Suprapubic skin (tissue), 4 donors: ENCODE results near the gene CPN2. TPM values are rescaled to one million over a fixed set of nuclear protein-coding genes. Genes with fewer than 3 reads are reported as not detected.

Source experiments
- DNase-seq, 2 donors: peaks; one replicate each; pipeline ENCODE4 v3.0.0-alpha.2; 2019; ENCODE audit warnings: low spot score in 2 of 2
- H3K27ac ChIP-seq: fragments of 200-600 bp; sonication (generic); one replicate; pipeline ENCODE4 v1.5.1; 2019
- H3K27me3 ChIP-seq: fragments of 200-600 bp; sonication (generic); one replicate; pipeline ENCODE4 v1.5.1; 2019
- H3K36me3 ChIP-seq: fragments of 200-600 bp; sonication (generic); one replicate; pipeline ENCODE4 v1.5.1; 2019
- H3K4me1 ChIP-seq: fragments of 200-600 bp; sonication (generic); one replicate; pipeline ENCODE4 v1.5.1; 2019
- H3K4me3 ChIP-seq: fragments of 200-600 bp; sonication (generic); one replicate; pipeline ENCODE4 v1.5.1; 2019; ENCODE audit warnings: mild to moderate bottlenecking
- H3K9me3 ChIP-seq: fragments of 200-600 bp; sonication (generic); one replicate; pipeline ENCODE4 v1.5.1; 2019
- CTCF ChIP-seq, 2 donors: fragments of 200-600 bp in 1 of 2; fragments of 450-650 bp in 1 of 2; sonication (generic) in 1 of 2; IDR thresholded peaks; one replicate each; pipeline ENCODE4 v1.5.1; 2016 to 2019; ENCODE audit warnings: antibody characterized with exemption in 2 of 2, mild to moderate bottlenecking in 1 of 2, moderate library complexity in 1 of 2
- EP300 ChIP-seq: sonication (generic); formaldehyde crosslinking; IDR thresholded peaks from one replicate; pipeline ENCODE4 v1.6.1; 2017; ENCODE audit warnings: antibody characterized with exemption
- POLR2A ChIP-seq, 2 donors: fragments of 450-650 bp; IDR thresholded peaks; one replicate each; pipeline ENCODE4 v1.6.1; 2017; ENCODE audit warnings: antibody characterized with exemption in 2 of 2, mild to moderate bottlenecking in 2 of 2, moderate library complexity in 2 of 2
- POLR2AphosphoS5 ChIP-seq, 3 donors: sonication (generic); formaldehyde crosslinking; IDR thresholded peaks; one replicate each; pipeline ENCODE4 v1.6.1; 2017; ENCODE audit warnings: antibody characterized with exemption in 3 of 3
- WGBS: methylation state at CpG from one replicate; pipeline ENCODE4 v1.1.5; 2018; 5-methylcytosine and 5-hydroxymethylcytosine counted together
- total RNA-seq, 4 donors: library from RNA; depleted of rRNA; stranded (reverse); fragments of >200 nt; gene quantifications; one replicate each; pipeline ENCODE4 v1.1.0, GENCODE V29; 2016

CPN2 gene
- total RNA-seq, 4 donors from 2014 or later = not detected

GRCh38 chr3:194300936-194301335 lies 50.2 kb downstream of the CPN2 start:
- TF ChIP-seq CTCF (IDR thresholded peaks at IDR 0.05) (no peak), POLR2A (IDR thresholded peaks at IDR 0.05) (no peak), EP300 (no peak), POLR2AphosphoS5 (IDR thresholded peaks at IDR 0.05) (no peak)
- Histone ChIP-seq H3K4me1 (peaks cover 24% of the 10 kb centered on the region), H3K27ac (no peak overlapping the region), H3K27me3 (peaks cover 8% of the 10 kb centered on the region), H3K4me3 (no peak overlapping the region), H3K36me3 (no peaks in the 10 kb centered on the region), H3K9me3 (no peaks in the 10 kb centered on the region)
- WGBS = 97% methylated on average over 6 of the region's 6 CpGs
- peak in 1 of 2 donors; percentile 27 for DNase-seq

- DNase-seq = peak; percentile 88 to 91
- peak in 1 of 3 donors; percentile 57 for TF ChIP-seq POLR2AphosphoS5 (IDR thresholded peaks at IDR 0.05)
- no peak for TF ChIP-seq CTCF (IDR thresholded peaks at IDR 0.05)
- H3K27ac ChIP-seq = peak overlapping the region; percentile 59
- H3K36me3 ChIP-seq = no peaks in the 10 kb centered on the region
- H3K9me3 ChIP-seq = no peaks in the 10 kb centered on the region
- 26% methylated on average over 13 of the region's 13 CpGs for WGBS
- H3K27me3 ChIP-seq = peaks cover 8% of the 10 kb centered on the region
- H3K4me1 ChIP-seq = peaks cover 23% of the 10 kb centered on the region
- H3K4me3 ChIP-seq = no peak overlapping the region
Observed at GRCh38 chr3:194300382-194300758, 50.8 kb downstream of the CPN2 start.

- no peak overlapping the region for H3K27ac ChIP-seq
- DNase-seq = peak in 1 of 2 donors; percentile 55
- H3K4me1 ChIP-seq = peaks cover 23% of the 10 kb centered on the region
- H3K9me3 ChIP-seq = no peaks in the 10 kb centered on the region
- H3K36me3 ChIP-seq = no peaks in the 10 kb centered on the region
- peaks cover 8% of the 10 kb centered on the region for H3K27me3 ChIP-seq
- WGBS = 88% methylated on average over 12 of the region's 19 CpGs
- no peak overlapping the region for H3K4me3 ChIP-seq
- TF ChIP-seq POLR2A (IDR thresholded peaks at IDR 0.05) = no peak
- TF ChIP-seq EP300 = no peak
Observed at GRCh38 chr3:194298331-194299227, 52.5 kb downstream of the CPN2 start.

GRCh38 chr3:194296454-194297263 lies 54.5 kb downstream of the CPN2 start:
- Histone ChIP-seq H3K27me3 (peaks cover 8% of the 10 kb centered on the region), H3K27ac (peak overlapping the region; percentile 40), H3K4me3 (peak overlapping the region; percentile 44), H3K9me3 (no peaks in the 10 kb centered on the region), H3K4me1 (peaks cover 23% of the 10 kb centered on the region), H3K36me3 (no peaks in the 10 kb centered on the region)
- WGBS = 15% methylated on average over 31 of the region's 47 CpGs
- TF ChIP-seq POLR2AphosphoS5 (IDR thresholded peaks at IDR 0.05) (peak in 1 of 3 donors; percentile 29), CTCF (IDR thresholded peaks at IDR 0.05) (no peak)
- DNase-seq = peak in 1 of 2 donors; percentile 63

GRCh38 chr3:194294895-194295214 lies 56.3 kb downstream of the CPN2 start:
- DNase-seq = no peak
- Histone ChIP-seq H3K9me3 (no peaks in the 10 kb centered on the region), H3K4me1 (peaks cover 11% of the 10 kb centered on the region), H3K27ac (no peak overlapping the region), H3K27me3 (peaks cover 8% of the 10 kb centered on the region), H3K4me3 (no peak overlapping the region), H3K36me3 (no peaks in the 10 kb centered on the region)
- 93% methylated on average over 5 of the region's 5 CpGs for WGBS
- TF ChIP-seq CTCF (IDR thresholded peaks at IDR 0.05) (no peak), POLR2AphosphoS5 (IDR thresholded peaks at IDR 0.05) (no peak), EP300 (no peak), POLR2A (IDR thresholded peaks at IDR 0.05) (no peak)
